Measurements from ENCODE around the gene PARP8. TPM values are rescaled to one million over a fixed set of nuclear protein-coding genes. Genes with fewer than 3 reads are reported as not detected.
A peak's percentile ranks its signal among the peaks of the same experiment; 100 is the strongest.

Gene PARP8
- total and polyA plus RNA-seq, 2 of the 4 experiments (the other 2 are of a cell fraction) = 6.9 to 8.2 TPM

DNA sequence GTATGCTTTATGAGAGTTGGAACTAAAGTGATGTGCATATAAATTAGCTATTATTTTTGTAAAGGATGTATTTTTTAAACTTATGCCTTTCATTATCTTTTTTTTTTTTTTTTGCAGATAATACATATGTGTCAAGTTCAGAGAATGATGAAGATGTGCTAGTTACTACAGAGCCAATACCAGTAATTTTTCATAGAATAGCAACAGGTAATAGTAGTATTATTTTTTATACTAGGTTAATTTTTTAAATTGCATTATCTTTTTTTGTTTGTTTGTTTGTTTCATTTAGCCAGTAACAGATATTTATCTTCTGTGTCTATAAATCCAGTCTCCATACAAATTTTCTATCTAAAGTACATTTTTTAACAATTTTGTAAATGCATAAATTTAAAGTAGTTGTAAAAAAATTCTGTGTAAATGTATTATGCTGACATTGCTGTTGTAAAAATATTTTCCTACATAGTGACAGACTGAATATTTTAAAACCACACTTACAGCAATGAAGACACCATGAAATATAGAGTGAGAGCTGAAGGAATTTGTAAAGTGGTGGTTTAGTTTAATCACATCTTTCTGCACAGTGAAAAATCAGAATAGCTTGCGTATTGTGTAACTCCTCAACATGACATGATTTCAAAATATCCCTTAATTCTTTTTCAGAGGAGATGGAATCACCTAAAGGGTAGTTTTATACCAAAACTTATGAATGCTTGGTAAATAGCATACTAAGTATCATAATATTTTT lies 93.3 kb downstream of the PARP8 start:
- ChIA-PET CTCF (interaction anchor here (0.5 kb wide), 1 partner anchor 369 kb away, joined by 8 read pairs; no protein-coding TSS in a partner anchor), POLR2A (ENCODE audit: unreplicated experiment) (interaction anchor here (0.6 kb wide), 1 partner anchor 16 kb away, joined by 7 read pairs; no protein-coding TSS in a partner anchor)

More for the DNA sequence above, 93.3 kb downstream of the PARP8 start:
- 0 out of 2 replicates have a peak, but pooled peaks cover 1% of the 10 kb centered on the region for H3K36me3 ChIP-seq (ENCODE audit: control insufficient read depth, insufficient read depth, low read length)
- in situ Hi-C loops (cut with MboI; ENCODE audit: low sequenced_read_pairs) (no loop called here), intact Hi-C loops (cut with micrococcal nuclease) (loop anchor here (10.0 kb wide), 1 partner anchor 435 kb away; no protein-coding TSS in a partner anchor), dilution Hi-C loops (cut with HindIII; ENCODE audit: low sequenced_read_pairs, unreplicated experiment) (no loop called here)
- H3K18ac ChIP-seq (ENCODE audit: low read depth, low read length) = no peak overlapping the region
- H3K4ac ChIP-seq (ENCODE audit: low read depth, low read length) = no peak overlapping the region
- no peak overlapping the region for H2AFZ ChIP-seq (replicated peaks; ENCODE audit: low read length, poor library complexity)
- H3K27ac ChIP-seq (ENCODE audit: insufficient read depth, low read length) = no peak overlapping the region
- no peak overlapping the region for H2BK15ac ChIP-seq (ENCODE audit: low read depth, low read length)
- no CpG with 5 or more reads among the region's 1 CpG for WGBS, 2 experiments (ENCODE audit: extremely low coverage in 2 of 2, insufficient read length in 1 of 2)
- H3K9me3 ChIP-seq (ENCODE audit: control insufficient read depth, insufficient read depth, low read length) = no peaks in the 10 kb centered on the region
- no peak overlapping the region for H4K5ac ChIP-seq (ENCODE audit: low read depth, low read length)
- H3K56ac ChIP-seq (ENCODE audit: extremely low read depth, insufficient read depth, low read length) = no peak overlapping the region
- no peaks in the 10 kb centered on the region for H3K4me1 ChIP-seq (ENCODE audit: control insufficient read depth, insufficient read depth, low read length)
- ATAC-seq (ENCODE audit: low read depth) (no peak), DNase-seq (no peak)
- H3K9me1 ChIP-seq (ENCODE audit: insufficient read depth, low read length) = no peaks in the 10 kb centered on the region
- no peak overlapping the region for H2BK5ac ChIP-seq (ENCODE audit: low read depth, low read length, poor library complexity, severe bottlenecking)
- H3K79me1 ChIP-seq (ENCODE audit: low read depth in 1 of 2, low read length in 2 of 2) = no peaks in the 10 kb centered on the region
- H2AK9ac ChIP-seq (replicated peaks; ENCODE audit: low read depth, low read length, poor library complexity) = no peak overlapping the region
- H3K9ac ChIP-seq (ENCODE audit: low read depth, low read length) = no peak overlapping the region
- no peaks in the 10 kb centered on the region for H3K27me3 ChIP-seq (ENCODE audit: control insufficient read depth, insufficient read depth, low read length)
- no peak overlapping the region for H3K4me2 ChIP-seq (ENCODE audit: low read depth, low read length)
- H2AK5ac ChIP-seq (ENCODE audit: low read depth, low read length) = no peak overlapping the region
- no peak overlapping the region for H4K91ac ChIP-seq (ENCODE audit: insufficient read depth, low read depth, low read length)
- H4K20me1 ChIP-seq (ENCODE audit: insufficient read depth, low read length) = no peaks in the 10 kb centered on the region
- BruUV-seq (replicated peaks) = no TSS peak
- H3K4me3 ChIP-seq (ENCODE audit: insufficient read depth, low read depth, low read length) = no peak overlapping the region
- no peak overlapping the region for H2BK20ac ChIP-seq (ENCODE audit: low read depth, low read length)
- H3K23ac ChIP-seq (ENCODE audit: low read depth, low read length) = no peak overlapping the region
- no peak overlapping the region for H4K8ac ChIP-seq (ENCODE audit: low read depth in 2 of 2, low read length in 2 of 2)
- no peak overlapping the region for H3K14ac ChIP-seq (replicated peaks; ENCODE audit: low read depth, low read length)
- no peak for TF ChIP-seq RFX5 (IDR thresholded peaks at IDR 0.05; ENCODE audit: low read depth, low read length)
- peak; percentile 23; the same call in 1 of the 2 replicates for TF ChIP-seq CEBPB (IDR thresholded peaks at IDR 0.05; ENCODE audit: low read depth, low read length)
- H2BK120ac ChIP-seq (ENCODE audit: low read depth, low read length) = no peak overlapping the region

Data from IMR-90 (cell line).